Measurements from ENCODE around the gene PTPRM.

DNA sequence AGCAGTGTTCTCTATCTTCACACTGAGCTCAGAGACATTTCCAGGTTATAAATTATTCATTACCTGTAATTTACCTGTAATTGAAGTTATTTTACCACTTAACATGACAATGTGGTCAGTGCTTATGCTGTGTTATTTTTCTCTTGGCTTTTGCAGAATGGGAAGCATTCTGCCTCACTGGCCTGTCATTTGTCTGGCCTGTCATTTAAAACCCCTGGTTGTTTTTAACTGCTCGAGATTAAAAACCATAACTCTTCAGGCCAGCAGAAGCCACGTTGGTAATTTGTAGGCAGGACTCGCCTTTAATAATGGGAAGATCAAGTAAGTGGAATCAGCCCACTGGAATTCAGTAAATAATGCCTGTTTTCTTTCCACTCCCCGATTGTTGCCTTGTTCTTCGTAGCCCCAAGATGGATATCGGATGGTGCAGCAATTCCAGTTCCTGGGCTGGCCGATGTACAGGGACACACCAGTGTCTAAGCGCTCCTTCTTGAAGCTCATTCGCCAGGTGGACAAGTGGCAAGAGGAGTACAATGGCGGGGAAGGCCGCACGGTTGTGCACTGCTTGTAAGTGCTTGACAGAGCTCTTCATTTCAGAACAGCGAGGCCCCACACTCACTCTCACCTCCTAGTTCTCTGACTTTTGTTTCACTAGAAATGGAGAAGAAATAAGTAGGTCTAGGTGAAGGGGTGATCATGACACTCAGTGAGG, 819.7 kb downstream of the PTPRM start:
- TF ChIP-seq, protein P1, sequence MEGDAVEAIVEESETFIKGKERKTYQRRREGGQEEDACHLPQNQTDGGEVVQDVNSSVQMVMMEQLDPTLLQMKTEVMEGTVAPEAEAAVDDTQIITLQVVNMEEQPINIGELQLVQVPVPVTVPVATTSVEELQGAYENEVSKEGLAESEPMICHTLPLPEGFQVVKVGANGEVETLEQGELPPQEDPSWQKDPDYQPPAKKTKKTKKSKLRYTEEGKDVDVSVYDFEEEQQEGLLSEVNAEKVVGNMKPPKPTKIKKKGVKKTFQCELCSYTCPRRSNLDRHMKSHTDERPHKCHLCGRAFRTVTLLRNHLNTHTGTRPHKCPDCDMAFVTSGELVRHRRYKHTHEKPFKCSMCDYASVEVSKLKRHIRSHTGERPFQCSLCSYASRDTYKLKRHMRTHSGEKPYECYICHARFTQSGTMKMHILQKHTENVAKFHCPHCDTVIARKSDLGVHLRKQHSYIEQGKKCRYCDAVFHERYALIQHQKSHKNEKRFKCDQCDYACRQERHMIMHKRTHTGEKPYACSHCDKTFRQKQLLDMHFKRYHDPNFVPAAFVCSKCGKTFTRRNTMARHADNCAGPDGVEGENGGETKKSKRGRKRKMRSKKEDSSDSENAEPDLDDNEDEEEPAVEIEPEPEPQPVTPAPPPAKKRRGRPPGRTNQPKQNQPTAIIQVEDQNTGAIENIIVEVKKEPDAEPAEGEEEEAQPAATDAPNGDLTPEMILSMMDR (IDR thresholded peaks at IDR 0.05; ENCODE audit: low read depth, low read length, missing input control) = no peak
- TF ChIP-seq YY1 (IDR thresholded peaks at IDR 0.05) (no peak), RAD21 (IDR thresholded peaks at IDR 0.05) (no peak), HNF4A (conservative IDR thresholded peaks at IDR 0.05) (no peak), TAF1 (conservative IDR thresholded peaks at IDR 0.05) (no peak), RXRA (IDR thresholded peaks at IDR 0.05) (no peak), FOXA2 (IDR thresholded peaks at IDR 0.05) (no peak), JUND (IDR thresholded peaks at IDR 0.05) (no peak)
- TF ChIP-seq, protein P2, sequence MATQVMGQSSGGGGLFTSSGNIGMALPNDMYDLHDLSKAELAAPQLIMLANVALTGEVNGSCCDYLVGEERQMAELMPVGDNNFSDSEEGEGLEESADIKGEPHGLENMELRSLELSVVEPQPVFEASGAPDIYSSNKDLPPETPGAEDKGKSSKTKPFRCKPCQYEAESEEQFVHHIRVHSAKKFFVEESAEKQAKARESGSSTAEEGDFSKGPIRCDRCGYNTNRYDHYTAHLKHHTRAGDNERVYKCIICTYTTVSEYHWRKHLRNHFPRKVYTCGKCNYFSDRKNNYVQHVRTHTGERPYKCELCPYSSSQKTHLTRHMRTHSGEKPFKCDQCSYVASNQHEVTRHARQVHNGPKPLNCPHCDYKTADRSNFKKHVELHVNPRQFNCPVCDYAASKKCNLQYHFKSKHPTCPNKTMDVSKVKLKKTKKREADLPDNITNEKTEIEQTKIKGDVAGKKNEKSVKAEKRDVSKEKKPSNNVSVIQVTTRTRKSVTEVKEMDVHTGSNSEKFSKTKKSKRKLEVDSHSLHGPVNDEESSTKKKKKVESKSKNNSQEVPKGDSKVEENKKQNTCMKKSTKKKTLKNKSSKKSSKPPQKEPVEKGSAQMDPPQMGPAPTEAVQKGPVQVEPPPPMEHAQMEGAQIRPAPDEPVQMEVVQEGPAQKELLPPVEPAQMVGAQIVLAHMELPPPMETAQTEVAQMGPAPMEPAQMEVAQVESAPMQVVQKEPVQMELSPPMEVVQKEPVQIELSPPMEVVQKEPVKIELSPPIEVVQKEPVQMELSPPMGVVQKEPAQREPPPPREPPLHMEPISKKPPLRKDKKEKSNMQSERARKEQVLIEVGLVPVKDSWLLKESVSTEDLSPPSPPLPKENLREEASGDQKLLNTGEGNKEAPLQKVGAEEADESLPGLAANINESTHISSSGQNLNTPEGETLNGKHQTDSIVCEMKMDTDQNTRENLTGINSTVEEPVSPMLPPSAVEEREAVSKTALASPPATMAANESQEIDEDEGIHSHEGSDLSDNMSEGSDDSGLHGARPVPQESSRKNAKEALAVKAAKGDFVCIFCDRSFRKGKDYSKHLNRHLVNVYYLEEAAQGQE (IDR thresholded peaks at IDR 0.05) = no peak
